IMR-90 (cell line): ENCODE results near the gene SSBP3. TPM values are rescaled to one million over a fixed set of nuclear protein-coding genes. Genes with fewer than 3 reads are reported as not detected.

Experiments
- polyA plus RNA-seq, 3 experiments: library from polyadenylated mRNA; depleted of rRNA; stranded (reverse); fragments of >200 nt; gene quantifications; 2 replicates each; pipeline ENCODE4 v1.2.3, GENCODE V29; 2012; ENCODE audit warnings: low replicate concordance in 1 of 3
- total RNA-seq: library from RNA; depleted of rRNA; stranded (reverse); fragments of >200 nt; gene quantifications from 2 replicates; pipeline ENCODE4 v1.2.3, GENCODE V29; 2012; rRNA removed

The SSBP3 gene
- total and polyA plus RNA-seq, 2 of the 4 experiments (the other 2 are of a cell fraction) = 10.9 to 39.6 TPM

Other genes with a start within 250 kb of the SSBP3 start
- 3.3 and 3.8 TPM in 2 replicates for gene CYB5RL, start 206.4 kb downstream of the SSBP3 start, total RNA-seq
- gene CYB5RL, start 206.4 kb downstream of the SSBP3 start, polyA plus RNA-seq (2012; rRNA removed) = 4.1 and 4.3 TPM in 2 replicates
- 111 and 132 TPM in 2 replicates for gene MRPL37, start 206.2 kb downstream of the SSBP3 start, total RNA-seq
- gene MRPL37, start 206.2 kb downstream of the SSBP3 start, polyA plus RNA-seq (2012; rRNA removed) = 36.5 and 42.8 TPM in 2 replicates
- 2.5 TPM in 2 replicates for gene ACOT11, start 141.8 kb upstream of the SSBP3 start, total RNA-seq
- gene ACOT11, start 141.8 kb upstream of the SSBP3 start, polyA plus RNA-seq (2012; rRNA removed) = 2.7 and 3.1 TPM in 2 replicates
- not detected in 2 replicates for gene FAM151A, start 217.1 kb upstream of the SSBP3 start, total RNA-seq
- not detected in 2 replicates for gene FAM151A, start 217.1 kb upstream of the SSBP3 start, polyA plus RNA-seq (2012; rRNA removed)
- not detected in 2 replicates for gene MROH7, start 235.4 kb upstream of the SSBP3 start, total RNA-seq
- gene MROH7, start 235.4 kb upstream of the SSBP3 start, polyA plus RNA-seq (2012; rRNA removed) = 0.06 TPM in 1 of 2 replicates, not detected in the other